ENCODE data around the gene PRLR.
"Not testable (repeated sequence)": the region's sequence is repeated elsewhere in the genome, so short reads cannot be mapped to it uniquely, and the experiment has no call there.

- not testable (repeated sequence) for TF ChIP-seq EZH2 (IDR thresholded peaks at IDR 0.05); FOXP2 (optimal IDR thresholded peaks at IDR 0.05; ENCODE audit: control extremely low read depth, extremely low read length, insufficient read depth); POLR2AphosphoS5 (IDR thresholded peaks at IDR 0.05; ENCODE audit: borderline replicate concordance, low read depth, low read length)
Measured at GRCh38 chr5:35187621-35188020, 42.7 kb downstream of the PRLR start.

Measured in SK-N-MC (cell line).